Uterus (tissue), 2 donors: Measurements from ENCODE around the gene ATG16L1.

Experiments used
- POLR2A ChIP-seq, 2 donors: fragments of 450-650 bp; IDR thresholded peaks; one replicate each; pipeline ENCODE4 v1.6.1; 2016; ENCODE audit warnings: antibody characterized with exemption in 2 of 2, mild to moderate bottlenecking in 1 of 2, moderate library complexity in 1 of 2
- TF ChIP-seq, protein P1 (sequence below), 4 experiments: fragments of 200-600 bp in 2 of 4; fragments of 450-650 bp in 2 of 4; sonication (generic) in 2 of 4; IDR thresholded peaks; one replicate each; pipeline ENCODE4 v1.5.1; 2016 to 2019; ENCODE audit warnings: antibody characterized with exemption in 4 of 4, mild to moderate bottlenecking in 2 of 4, moderate library complexity in 1 of 4

DNA sequence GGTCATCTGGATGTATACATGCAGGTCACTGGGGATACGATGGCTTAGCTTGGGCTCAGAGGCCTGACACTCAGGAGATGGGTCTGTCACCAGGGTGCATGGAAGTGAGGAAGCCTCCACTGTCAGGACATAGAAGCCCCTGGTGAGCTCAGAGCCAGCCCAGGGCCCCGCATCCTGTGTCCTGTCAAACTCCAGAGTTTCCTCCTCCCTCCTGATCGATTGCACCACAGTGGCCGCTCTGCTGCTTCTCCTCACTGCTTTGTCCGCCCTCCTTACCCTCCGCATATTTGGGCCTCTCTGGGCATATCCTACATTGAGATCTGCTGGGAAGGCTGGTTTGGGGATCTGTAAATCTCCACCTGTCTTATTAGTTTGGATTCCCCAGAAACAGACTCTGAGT is 37.5 kb upstream of the ATG16L1 start:
- no peak for TF ChIP-seq POLR2A (IDR thresholded peaks at IDR 0.05)
- TF ChIP-seq, protein P1, sequence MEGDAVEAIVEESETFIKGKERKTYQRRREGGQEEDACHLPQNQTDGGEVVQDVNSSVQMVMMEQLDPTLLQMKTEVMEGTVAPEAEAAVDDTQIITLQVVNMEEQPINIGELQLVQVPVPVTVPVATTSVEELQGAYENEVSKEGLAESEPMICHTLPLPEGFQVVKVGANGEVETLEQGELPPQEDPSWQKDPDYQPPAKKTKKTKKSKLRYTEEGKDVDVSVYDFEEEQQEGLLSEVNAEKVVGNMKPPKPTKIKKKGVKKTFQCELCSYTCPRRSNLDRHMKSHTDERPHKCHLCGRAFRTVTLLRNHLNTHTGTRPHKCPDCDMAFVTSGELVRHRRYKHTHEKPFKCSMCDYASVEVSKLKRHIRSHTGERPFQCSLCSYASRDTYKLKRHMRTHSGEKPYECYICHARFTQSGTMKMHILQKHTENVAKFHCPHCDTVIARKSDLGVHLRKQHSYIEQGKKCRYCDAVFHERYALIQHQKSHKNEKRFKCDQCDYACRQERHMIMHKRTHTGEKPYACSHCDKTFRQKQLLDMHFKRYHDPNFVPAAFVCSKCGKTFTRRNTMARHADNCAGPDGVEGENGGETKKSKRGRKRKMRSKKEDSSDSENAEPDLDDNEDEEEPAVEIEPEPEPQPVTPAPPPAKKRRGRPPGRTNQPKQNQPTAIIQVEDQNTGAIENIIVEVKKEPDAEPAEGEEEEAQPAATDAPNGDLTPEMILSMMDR (IDR thresholded peaks at IDR 0.05): no peak
